Hepatocyte (in vitro differentiated cells): ENCODE measurements around the gene CD36. TPM values are rescaled to one million over a fixed set of nuclear protein-coding genes. Genes with fewer than 3 reads are reported as not detected.

Source experiments
- DNase-seq: peaks from one replicate; pipeline ENCODE4 v3.0.0-alpha.2; 2016; ENCODE audit warnings: low spot score
- H2AFZ ChIP-seq: fragments of 200-600 bp; sonication (generic); 2 replicates; pipeline ENCODE4 v1.6.0; 2016; ENCODE audit warnings: antibody characterized with exemption, mild to moderate bottlenecking
- H3K27ac ChIP-seq: fragments of 200-600 bp; sonication (generic); 2 replicates; pipeline ENCODE4 v1.5.1; 2016; ENCODE audit warnings: mild to moderate bottlenecking
- H3K27me3 ChIP-seq: fragments of 200-600 bp; sonication (generic); 2 replicates; pipeline ENCODE4 v1.6.1; 2016
- H3K36me3 ChIP-seq: fragments of 200-600 bp; sonication (generic); replicated peaks from 2 replicates; pipeline ENCODE4 v1.5.1; 2016; ENCODE audit warnings: low read depth; ENCODE audit not compliant: insufficient read depth
- H3K4me1 ChIP-seq: fragments of 200-600 bp; sonication (generic); 2 replicates; pipeline ENCODE4 v1.5.1; 2016; ENCODE audit warnings: mild to moderate bottlenecking, moderate library complexity; ENCODE audit not compliant: insufficient read depth
- H3K4me2 ChIP-seq: fragments of 200-600 bp; sonication (generic); 2 replicates; pipeline ENCODE4 v1.6.0; 2016
- H3K4me3 ChIP-seq: fragments of 200-600 bp; sonication (generic); 2 replicates; pipeline ENCODE4 v1.5.1; 2016; ENCODE audit warnings: mild to moderate bottlenecking
- H3K79me2 ChIP-seq: fragments of 200-600 bp; sonication (generic); 2 replicates; pipeline ENCODE4 v1.6.0; 2017; ENCODE audit warnings: mild to moderate bottlenecking
- H3K9me2 ChIP-seq: fragments of 200-600 bp; sonication (generic); replicated peaks from 2 replicates; pipeline ENCODE4 v1.6.0; 2017; ENCODE audit warnings: mild to moderate bottlenecking; ENCODE audit not compliant: insufficient read depth
- H3K9me3 ChIP-seq: fragments of 200-600 bp; sonication (generic); 2 replicates; pipeline ENCODE4 v1.5.1; 2016; ENCODE audit warnings: low read depth, mild to moderate bottlenecking
- H4K20me1 ChIP-seq: fragments of 200-600 bp; sonication (generic); 2 replicates; pipeline ENCODE4 v1.6.0; 2016; ENCODE audit warnings: mild to moderate bottlenecking; ENCODE audit not compliant: insufficient read depth, poor library complexity, severe bottlenecking
- EZH2 ChIP-seq: fragments of 200-600 bp; sonication (generic); IDR thresholded peaks from 2 replicates; pipeline ENCODE4 v1.6.1; 2016; ENCODE audit warnings: antibody characterized with exemption, mild to moderate bottlenecking, borderline replicate concordance
- EZH2phosphoT487 ChIP-seq: fragments of 200-600 bp; sonication (generic); IDR thresholded peaks from one replicate; pipeline ENCODE4 v1.6.1; 2018; ENCODE audit warnings: antibody characterized with exemption, mild to moderate bottlenecking, low read depth, moderate library complexity; ENCODE audit not compliant: unreplicated experiment, severe bottlenecking
- WGBS: methylation state at CpG from one replicate; pipeline ENCODE4 v1.1.6; 2016; ENCODE audit warnings: low lambda C conversion rate; ENCODE audit errors: missing lambda C conversion rate; 5-methylcytosine and 5-hydroxymethylcytosine counted together
- polyA plus RNA-seq: library from polyadenylated mRNA; unstranded; fragments of >200 nt; fragmentation: Nextera tagmentation; extraction: Ambion mirVana; gene quantifications from 2 replicates; pipeline ENCODE4 v1.2.1, GENCODE V29; 2016
- total RNA-seq: library from RNA; depleted of rRNA; stranded (reverse); fragments of >200 nt; gene quantifications from 2 replicates; pipeline ENCODE4 v1.2.3, GENCODE V29; 2014
- TF ChIP-seq, protein P1 (sequence below): fragments of 200-600 bp; sonication (generic); IDR thresholded peaks from 2 replicates; pipeline ENCODE4 v1.5.1; 2016; ENCODE audit warnings: antibody characterized with exemption, mild to moderate bottlenecking; ENCODE audit not compliant: poor library complexity

Gene CD36
- total and polyA plus RNA-seq, 2 experiments from 2014 or later = 5.4 to 22.6 TPM

DNA sequence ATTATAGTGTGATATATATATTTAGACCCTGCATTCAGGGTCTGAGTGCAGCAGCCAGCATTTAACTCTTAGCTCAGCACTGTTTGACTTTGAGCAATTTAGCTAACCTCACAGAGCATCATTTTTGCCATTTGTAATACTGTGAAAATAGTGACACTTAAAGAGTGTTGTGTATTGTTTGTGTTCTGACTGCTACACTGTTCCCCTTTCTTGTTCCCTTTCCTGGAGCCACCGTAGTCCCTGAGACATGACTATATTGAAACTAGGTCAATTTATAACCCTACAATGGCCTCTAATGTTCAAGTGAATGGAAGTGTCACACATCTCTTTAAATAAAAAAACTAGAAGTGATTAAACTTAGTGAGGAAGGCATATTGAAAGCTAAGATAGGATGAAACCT lies 20.3 kb upstream of the CD36 start:
- Histone ChIP-seq H3K4me2 (no peak overlapping the region), H3K9me3 (no peaks in the 10 kb centered on the region), H3K27ac (no peak overlapping the region), H3K9me2 (no peaks in the 10 kb centered on the region), H3K36me3 (no peaks in the 10 kb centered on the region), H3K4me3 (no peak overlapping the region), H3K27me3 (no peaks in the 10 kb centered on the region), H4K20me1 (no peaks in the 10 kb centered on the region), H2AFZ (no peak overlapping the region), H3K79me2 (no peaks in the 10 kb centered on the region), H3K4me1 (peaks cover 3% of the 10 kb centered on the region)
- no peak for DNase-seq
- TF ChIP-seq EZH2phosphoT487 (no peak), EZH2 (no peak)
- TF ChIP-seq, protein P1, sequence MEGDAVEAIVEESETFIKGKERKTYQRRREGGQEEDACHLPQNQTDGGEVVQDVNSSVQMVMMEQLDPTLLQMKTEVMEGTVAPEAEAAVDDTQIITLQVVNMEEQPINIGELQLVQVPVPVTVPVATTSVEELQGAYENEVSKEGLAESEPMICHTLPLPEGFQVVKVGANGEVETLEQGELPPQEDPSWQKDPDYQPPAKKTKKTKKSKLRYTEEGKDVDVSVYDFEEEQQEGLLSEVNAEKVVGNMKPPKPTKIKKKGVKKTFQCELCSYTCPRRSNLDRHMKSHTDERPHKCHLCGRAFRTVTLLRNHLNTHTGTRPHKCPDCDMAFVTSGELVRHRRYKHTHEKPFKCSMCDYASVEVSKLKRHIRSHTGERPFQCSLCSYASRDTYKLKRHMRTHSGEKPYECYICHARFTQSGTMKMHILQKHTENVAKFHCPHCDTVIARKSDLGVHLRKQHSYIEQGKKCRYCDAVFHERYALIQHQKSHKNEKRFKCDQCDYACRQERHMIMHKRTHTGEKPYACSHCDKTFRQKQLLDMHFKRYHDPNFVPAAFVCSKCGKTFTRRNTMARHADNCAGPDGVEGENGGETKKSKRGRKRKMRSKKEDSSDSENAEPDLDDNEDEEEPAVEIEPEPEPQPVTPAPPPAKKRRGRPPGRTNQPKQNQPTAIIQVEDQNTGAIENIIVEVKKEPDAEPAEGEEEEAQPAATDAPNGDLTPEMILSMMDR = no peak
- WGBS = 94% methylated on average over 1 of the region's 1 CpG

DNA sequence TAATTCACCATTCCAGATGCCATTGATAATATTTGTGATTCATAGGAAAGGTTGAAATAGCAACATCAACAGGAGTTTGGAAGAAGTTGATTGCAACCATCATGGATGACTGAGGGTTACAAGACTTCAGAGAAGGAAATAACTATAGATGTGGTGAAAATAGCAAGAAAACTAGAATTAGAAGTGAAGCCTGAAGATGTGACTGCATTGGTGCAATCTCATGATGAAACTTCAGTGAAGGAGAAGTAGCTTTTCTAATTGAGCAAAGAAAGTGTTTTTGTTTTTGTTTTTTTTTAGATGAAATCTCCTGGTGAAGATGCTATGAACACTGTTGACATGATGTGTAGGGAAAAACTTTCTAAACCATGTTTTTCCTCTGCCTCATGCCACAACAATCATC lies 18.7 kb upstream of the CD36 start:
- Histone ChIP-seq H3K9me2 (no peaks in the 10 kb centered on the region), H3K4me1 (peaks cover 3% of the 10 kb centered on the region), H3K27me3 (no peaks in the 10 kb centered on the region), H3K79me2 (no peaks in the 10 kb centered on the region), H3K4me2 (no peak overlapping the region), H2AFZ (no peak overlapping the region), H3K27ac (no peak overlapping the region), H3K9me3 (no peaks in the 10 kb centered on the region), H4K20me1 (no peaks in the 10 kb centered on the region), H3K36me3 (no peaks in the 10 kb centered on the region), H3K4me3 (no peak overlapping the region)
- no peak for DNase-seq
- no peak for TF ChIP-seq EZH2phosphoT487
- TF ChIP-seq, protein P1 = no peak
- no peak for TF ChIP-seq EZH2

DNA sequence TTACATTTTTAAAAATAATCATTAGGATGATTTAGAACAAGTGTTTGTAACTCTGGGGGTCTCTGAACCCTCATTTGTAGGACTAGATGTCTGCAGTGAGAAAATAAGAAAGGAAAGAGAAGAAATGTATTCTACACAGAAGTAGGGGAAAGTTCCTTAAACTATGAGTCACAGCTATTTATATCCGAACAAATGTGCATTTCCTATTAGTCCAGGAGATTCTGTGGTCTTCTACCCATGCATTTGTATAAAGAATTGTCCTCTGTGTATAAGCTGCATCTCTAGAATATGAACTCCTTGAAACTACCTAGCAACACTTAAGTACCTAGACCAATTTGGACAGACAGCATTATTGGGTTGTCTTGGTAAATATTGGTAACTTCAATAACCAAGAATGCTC lies 15.9 kb upstream of the CD36 start:
- no peaks in the 10 kb centered on the region for H4K20me1 ChIP-seq
- no peak for DNase-seq
- H3K36me3 ChIP-seq = no peaks in the 10 kb centered on the region
- TF ChIP-seq, protein P1 = no peak
- no peak for TF ChIP-seq EZH2
- TF ChIP-seq EZH2phosphoT487 = no peak
- WGBS = 67% methylated on average over 1 of the region's 1 CpG
- H3K9me2 ChIP-seq = no peaks in the 10 kb centered on the region
- no peak overlapping the region for H3K4me3 ChIP-seq
- H3K4me2 ChIP-seq = no peak overlapping the region
- H3K27ac ChIP-seq = no peak overlapping the region
- H2AFZ ChIP-seq = no peak overlapping the region
- H3K4me1 ChIP-seq = peaks cover 3% of the 10 kb centered on the region
- no peaks in the 10 kb centered on the region for H3K9me3 ChIP-seq
- no peaks in the 10 kb centered on the region for H3K79me2 ChIP-seq
- H3K27me3 ChIP-seq = no peaks in the 10 kb centered on the region
